Smooth muscle cell (in vitro differentiated cells): ENCODE results near the gene AQP2. TPM values are rescaled to one million over a fixed set of nuclear protein-coding genes. Genes with fewer than 3 reads are reported as not detected.

Experiments used
- DNase-seq: peaks from one replicate; lab custom pipeline; 2025; ENCODE audit not compliant: unreplicated experiment; lab: John Stamatoyannopoulos, UW
- H2AFZ ChIP-seq: fragments of 200-600 bp; sonication (generic); 2 replicates; pipeline ENCODE4 v1.6.0; 2016; ENCODE audit warnings: antibody characterized with exemption, low read depth, mild to moderate bottlenecking
- H3F3A ChIP-seq: fragments of 200-600 bp; sonication (generic); 2 replicates; pipeline ENCODE4 v1.6.0; 2017; ENCODE audit warnings: antibody characterized with exemption, low read depth
- H3K27ac ChIP-seq: fragments of 200-600 bp; sonication (generic); 2 replicates; pipeline ENCODE4 v1.5.1; 2016; ENCODE audit warnings: low read depth, mild to moderate bottlenecking
- H3K27me3 ChIP-seq: fragments of 200-600 bp; sonication (generic); 2 replicates; pipeline ENCODE4 v1.6.1; 2016; ENCODE audit warnings: low read depth, mild to moderate bottlenecking
- H3K36me3 ChIP-seq: fragments of 200-600 bp; sonication (generic); 2 replicates; pipeline ENCODE4 v1.5.1; 2016; ENCODE audit warnings: low read depth
- H3K4me1 ChIP-seq: fragments of 200-600 bp; sonication (generic); 2 replicates; pipeline ENCODE4 v1.5.1; 2016; ENCODE audit warnings: low read depth
- H3K4me2 ChIP-seq: fragments of 200-600 bp; sonication (generic); 2 replicates; pipeline ENCODE4 v1.6.0; 2016; ENCODE audit warnings: mild to moderate bottlenecking
- H3K4me3 ChIP-seq: fragments of 200-600 bp; sonication (generic); 2 replicates; pipeline ENCODE4 v1.5.1; 2016; ENCODE audit warnings: mild to moderate bottlenecking
- H3K79me2 ChIP-seq: fragments of 200-600 bp; sonication (generic); 2 replicates; pipeline ENCODE4 v1.6.0; 2016; ENCODE audit warnings: low read depth, mild to moderate bottlenecking
- H3K9ac ChIP-seq: fragments of 200-600 bp; sonication (generic); 2 replicates; pipeline ENCODE4 v1.6.0; 2016; ENCODE audit warnings: low read depth
- H3K9me3 ChIP-seq: fragments of 200-600 bp; sonication (generic); replicated peaks from 2 replicates; pipeline ENCODE4 v1.5.1; 2016; ENCODE audit warnings: low read depth
- H4K20me1 ChIP-seq: fragments of 200-600 bp; sonication (generic); 2 replicates; pipeline ENCODE4 v1.6.0; 2016; ENCODE audit warnings: low read depth
- CTCF ChIP-seq: fragments of 200-600 bp; sonication (generic); IDR thresholded peaks from 2 replicates; pipeline ENCODE4 v1.5.1; 2017; ENCODE audit warnings: borderline replicate concordance, mild to moderate bottlenecking, antibody characterized with exemption; ENCODE audit not compliant: insufficient read depth, poor library complexity, severe bottlenecking
- WGBS: methylation state at CpG from one replicate; pipeline ENCODE4 v1.1.7; 2016; ENCODE audit warnings: low lambda C conversion rate; 5-methylcytosine and 5-hydroxymethylcytosine counted together
- polyA plus RNA-seq: library from polyadenylated mRNA; unstranded; fragments of >200 nt; fragmentation: Nextera tagmentation; extraction: Ambion mirVana; gene quantifications from 2 replicates; pipeline ENCODE4 v1.2.1, GENCODE V29; 2016
- total RNA-seq: library from RNA; depleted of rRNA; stranded (reverse); fragments of >200 nt; gene quantifications from 2 replicates; pipeline ENCODE4 v1.2.3, GENCODE V29; 2014

Gene AQP2
- total and polyA plus RNA-seq, 2 experiments from 2014 or later = 0.13 to 0.14 TPM

GRCh38 chr12:49917788-49918173, 32.8 kb upstream of the AQP2 start:
- Histone ChIP-seq H3K9ac (no peak overlapping the region), H3K27me3 (no peaks in the 10 kb centered on the region), H3K27ac (no peak overlapping the region), H3K4me2 (no peak overlapping the region), H3K36me3 (no peaks in the 10 kb centered on the region), H3K9me3 (no peaks in the 10 kb centered on the region), H3F3A (no peaks in the 10 kb centered on the region), H3K4me3 (no peak overlapping the region), H4K20me1 (no peaks in the 10 kb centered on the region), H2AFZ (no peak overlapping the region), H3K79me2 (no peaks in the 10 kb centered on the region), H3K4me1 (peaks cover 5% of the 10 kb centered on the region)
- no peak for DNase-seq
- WGBS = 95% methylated on average over 5 of the region's 5 CpGs
- no peak for TF ChIP-seq CTCF

- no peak for DNase-seq
- Histone ChIP-seq H3K9me3 (no peaks in the 10 kb centered on the region), H3K4me1 (no peaks in the 10 kb centered on the region), H3K79me2 (no peaks in the 10 kb centered on the region), H4K20me1 (no peaks in the 10 kb centered on the region), H2AFZ (no peak overlapping the region), H3F3A (no peaks in the 10 kb centered on the region), H3K9ac (no peak overlapping the region), H3K27ac (no peak overlapping the region), H3K4me3 (no peak overlapping the region), H3K4me2 (no peak overlapping the region), H3K27me3 (no peaks in the 10 kb centered on the region), H3K36me3 (no peaks in the 10 kb centered on the region)
- TF ChIP-seq CTCF = no peak
- WGBS = 65% methylated on average over 12 of the region's 12 CpGs
Observed at GRCh38 chr12:49920241-49920914, 30.2 kb upstream of the AQP2 start.

- DNase-seq = no peak
- Histone ChIP-seq H3K4me1 (no peaks in the 10 kb centered on the region), H3K4me3 (no peak overlapping the region), H3K36me3 (no peaks in the 10 kb centered on the region), H3K79me2 (no peaks in the 10 kb centered on the region), H3K27ac (no peak overlapping the region), H3K27me3 (no peaks in the 10 kb centered on the region), H3F3A (no peaks in the 10 kb centered on the region), H2AFZ (no peak overlapping the region), H3K4me2 (no peak overlapping the region), H3K9ac (no peak overlapping the region), H4K20me1 (no peaks in the 10 kb centered on the region), H3K9me3 (no peaks in the 10 kb centered on the region)
- WGBS = 88% methylated on average over 3 of the region's 3 CpGs
- TF ChIP-seq CTCF = no peak
Observed at GRCh38 chr12:49920915-49921286, 29.6 kb upstream of the AQP2 start.

GRCh38 chr12:49921299-49921698, 29.2 kb upstream of the AQP2 start:
- TF ChIP-seq CTCF = no peak
- no peak overlapping the region for H3K27ac ChIP-seq
- no peaks in the 10 kb centered on the region for H3K27me3 ChIP-seq
- H3K4me2 ChIP-seq = no peak overlapping the region
- no peaks in the 10 kb centered on the region for H4K20me1 ChIP-seq
- H3K9ac ChIP-seq = no peak overlapping the region
- no peak overlapping the region for H2AFZ ChIP-seq
- no peaks in the 10 kb centered on the region for H3K36me3 ChIP-seq
- no peak for DNase-seq
- H3K79me2 ChIP-seq = no peaks in the 10 kb centered on the region
- no peaks in the 10 kb centered on the region for H3K4me1 ChIP-seq
- H3K9me3 ChIP-seq = no peaks in the 10 kb centered on the region
- H3F3A ChIP-seq = no peaks in the 10 kb centered on the region
- H3K4me3 ChIP-seq = no peak overlapping the region
- WGBS = 62% methylated on average over 3 of the region's 3 CpGs
